Karpas-422 (cell line): ENCODE measurements around the gene HAPLN2. TPM values are rescaled to one million over a fixed set of nuclear protein-coding genes. Genes with fewer than 3 reads are reported as not detected.
"Not testable (repeated sequence)": the region's sequence is repeated elsewhere in the genome, so short reads cannot be mapped to it uniquely, and the experiment has no call there.

Experiments
- DNase-seq: peaks from one replicate; pipeline ENCODE4 v3.0.0-alpha.2; 2015
- H2AFZ ChIP-seq: fragments of 200-600 bp; sonication (generic); 2 replicates; pipeline ENCODE4 v1.6.1; 2014; ENCODE audit warnings: antibody characterized with exemption, low read length, mixed read lengths
- H3K27ac ChIP-seq: fragments of 200-600 bp; sonication (generic); 2 replicates; pipeline ENCODE4 v1.5.1; 2014; ENCODE audit warnings: mild to moderate bottlenecking, low read length, moderate library complexity
- H3K27me3 ChIP-seq: fragments of 200-600 bp; sonication (generic); 2 replicates; pipeline ENCODE4 v1.6.1; 2014; ENCODE audit warnings: low read length, mixed read lengths
- H3K36me3 ChIP-seq: fragments of 200-600 bp; sonication (generic); 2 replicates; pipeline ENCODE4 v1.6.1; 2014; ENCODE audit warnings: low read length, mixed read lengths; ENCODE audit not compliant: insufficient read depth
- H3K4me1 ChIP-seq: fragments of 200-600 bp; sonication (generic); 2 replicates; pipeline ENCODE4 v1.6.1; 2014; ENCODE audit warnings: mild to moderate bottlenecking, low read length, mixed read lengths
- H3K4me2 ChIP-seq: fragments of 200-600 bp; sonication (generic); 2 replicates; pipeline ENCODE4 v1.6.1; 2014; ENCODE audit warnings: low read length, low read depth, mild to moderate bottlenecking; ENCODE audit not compliant: poor library complexity, severe bottlenecking
- H3K4me3 ChIP-seq: fragments of 200-600 bp; sonication (generic); 2 replicates; pipeline ENCODE4 v1.5.1; 2014; ENCODE audit warnings: mild to moderate bottlenecking, antibody characterized with exemption, low read length, mixed read lengths
- H3K79me2 ChIP-seq: fragments of 200-600 bp; sonication (generic); 2 replicates; pipeline ENCODE4 v1.6.1; 2014; ENCODE audit warnings: mild to moderate bottlenecking, low read length, mixed read lengths
- H3K9ac ChIP-seq: fragments of 200-600 bp; sonication (generic); 2 replicates; pipeline ENCODE4 v1.6.0; 2014; ENCODE audit warnings: low read length
- H3K9me2 ChIP-seq: fragments of 200-600 bp; sonication (generic), shearing (Covaris generic); replicated peaks from 2 replicates; pipeline ENCODE4 v1.6.0; 2014; ENCODE audit warnings: mild to moderate bottlenecking, low read length, moderate library complexity; ENCODE audit not compliant: insufficient read depth
- H3K9me3 ChIP-seq: fragments of 300-700, 200-600 bp; sonication (generic); 2 replicates; pipeline ENCODE4 v1.6.1; 2014; ENCODE audit warnings: low read length, mixed read lengths
- H4K20me1 ChIP-seq: fragments of 200-600 bp; sonication (generic); 2 replicates; pipeline ENCODE4 v1.6.1; 2014; ENCODE audit warnings: mild to moderate bottlenecking, antibody characterized with exemption, low read length, low read depth; ENCODE audit not compliant: insufficient read depth
- total RNA-seq: library from RNA; depleted of rRNA; stranded (reverse); fragments of >200 nt; shearing (Covaris generic); gene quantifications from 2 replicates; pipeline ENCODE4 v1.2.3, GENCODE V29; 2014; ENCODE audit warnings: low replicate concordance

The HAPLN2 gene
- total RNA-seq, 1 experiment from 2014 or later = not detected

DNA sequence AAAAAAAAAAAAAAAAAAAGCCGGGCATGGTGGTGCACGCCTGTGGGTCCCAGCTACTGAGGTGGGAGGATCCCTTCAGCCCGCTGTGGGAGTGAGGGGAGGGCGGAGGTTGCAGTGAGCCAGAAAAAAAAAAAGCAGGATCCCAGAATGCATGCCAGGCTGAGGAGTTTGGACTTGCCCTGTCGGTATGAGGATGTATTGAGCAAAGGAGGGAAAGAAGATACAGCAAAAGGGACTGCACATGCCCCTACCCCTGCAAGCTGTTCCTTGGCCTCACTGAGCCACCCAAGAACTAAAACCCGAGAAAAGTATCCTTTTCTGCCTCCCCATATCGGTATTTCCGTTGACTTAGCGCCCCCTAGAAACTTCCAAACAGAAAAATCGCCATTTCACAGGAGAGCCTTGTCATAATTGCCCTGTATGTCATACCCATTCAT lies 16.6 kb upstream of the HAPLN2 start:
- DNase-seq = peak; percentile 80
- Histone ChIP-seq H3K4me2 (peak overlapping the region; percentile 97), H2AFZ (0 out of 2 replicates have a peak overlapping the region, but pooled peaks have one; percentile 43), H3K9me3 (no peaks in the 10 kb centered on the region), H3K79me2 (peaks cover 35% of the 10 kb centered on the region), H3K36me3 (peaks cover 14% of the 10 kb centered on the region), H3K27ac (0 out of 2 replicates have a peak overlapping the region, but pooled peaks have one; percentile 74), H3K9ac (peak overlapping the region; percentile 92), H3K4me1 (peaks cover 42% of the 10 kb centered on the region), H3K4me3 (peak overlapping the region; percentile 100; the same call in 1 of the 2 replicates), H4K20me1 (no peaks in the 10 kb centered on the region), H3K27me3 (no peaks in the 10 kb centered on the region), H3K9me2 (no peaks in the 10 kb centered on the region)

DNA sequence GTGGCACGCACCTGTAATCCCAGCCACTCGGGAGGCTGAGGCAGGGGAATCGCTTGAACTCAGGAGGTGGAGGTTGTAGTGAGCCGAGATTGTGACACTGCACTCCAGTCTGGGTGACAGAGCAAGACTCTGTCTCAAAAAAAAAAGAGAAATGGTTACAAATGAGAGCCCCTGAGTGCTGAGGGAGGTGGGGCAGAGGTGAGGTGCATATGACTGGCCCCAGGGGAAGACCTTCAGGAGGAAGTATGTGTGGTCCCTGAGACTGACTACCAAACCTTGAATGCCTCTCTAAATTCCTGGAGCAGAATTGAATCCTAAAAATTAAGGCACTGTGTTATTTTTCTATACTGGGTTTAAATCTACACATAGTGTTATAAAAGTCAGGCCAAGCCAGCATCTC lies 11.9 kb upstream of the HAPLN2 start:
- peak; percentile 79 for DNase-seq
- not testable (repeated sequence) for H2AFZ ChIP-seq, H3K79me2 ChIP-seq, H3K9me2 ChIP-seq, H3K27me3 ChIP-seq, H3K36me3 ChIP-seq, H3K4me3 ChIP-seq, H4K20me1 ChIP-seq, H3K9me3 ChIP-seq
- Histone ChIP-seq H3K27ac (peak overlapping the region; percentile 26), H3K4me2 (peak overlapping the region; percentile 33), H3K9ac (peak overlapping the region; percentile 20; the same call in 1 of the 2 replicates), H3K4me1 (peaks cover 27% of the 10 kb centered on the region)

DNA sequence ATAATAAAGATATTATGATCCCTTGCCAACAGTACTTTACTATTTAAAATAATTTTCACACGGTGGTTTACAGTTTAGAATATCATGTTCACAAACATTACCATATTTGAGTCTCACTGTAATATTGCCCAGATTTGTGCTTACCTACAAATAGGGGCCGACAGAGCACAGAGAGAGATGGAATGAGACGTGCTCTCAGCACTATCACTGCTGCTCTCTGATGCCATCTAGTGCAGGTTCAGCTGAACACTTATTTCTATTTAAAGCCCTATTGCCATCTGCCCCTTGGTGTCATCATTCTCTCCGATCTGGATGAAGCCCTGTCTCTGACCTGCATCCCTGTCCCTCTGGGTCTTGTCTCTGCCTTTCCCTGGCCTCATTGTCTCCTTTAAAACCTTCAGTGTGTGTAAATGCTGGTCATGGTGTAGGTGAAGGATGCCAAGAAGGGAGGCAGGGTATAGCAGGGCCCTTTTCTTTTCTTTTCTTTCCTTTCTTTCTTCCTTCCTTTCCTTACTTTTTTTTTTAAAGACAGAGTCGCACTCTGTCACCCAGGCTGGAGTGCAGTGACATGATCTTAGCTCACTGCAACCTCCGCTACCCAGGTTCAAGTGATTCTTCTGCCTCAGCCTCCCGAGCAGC lies 11.1 kb upstream of the HAPLN2 start:
- Histone ChIP-seq H3K4me1 (peaks cover 21% of the 10 kb centered on the region), H3K9me2 (no peaks in the 10 kb centered on the region), H4K20me1 (no peaks in the 10 kb centered on the region), H2AFZ (no peak overlapping the region), H3K9ac (no peak overlapping the region; the same call in none of the 2 replicates), H3K79me2 (no peaks in the 10 kb centered on the region), H3K27me3 (no peaks in the 10 kb centered on the region), H3K4me3 (no peak overlapping the region), H3K4me2 (peak overlapping the region; percentile 33), H3K27ac (peak overlapping the region; percentile 26; the same call in 1 of the 2 replicates), H3K36me3 (no peaks in the 10 kb centered on the region), H3K9me3 (no peaks in the 10 kb centered on the region)
- DNase-seq = peak; percentile 92

DNA sequence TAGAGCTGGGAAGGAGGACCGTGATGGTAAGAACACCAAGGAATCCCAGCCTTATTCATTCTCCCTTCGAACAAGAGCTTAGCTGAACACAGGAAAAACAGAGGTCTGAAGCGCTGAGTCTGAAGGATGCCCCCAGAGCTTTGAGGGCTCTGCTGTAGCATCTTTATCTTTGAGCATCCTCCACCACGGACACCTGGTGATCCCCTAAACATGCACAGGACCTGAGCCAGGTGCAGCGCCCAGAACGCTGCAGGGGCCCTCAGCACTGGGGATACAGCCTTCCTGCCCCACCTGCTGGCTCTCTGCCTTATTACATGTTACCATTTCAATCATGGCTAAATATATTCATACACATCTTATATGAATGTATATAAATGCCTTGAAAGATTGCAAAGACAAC lies 10.2 kb upstream of the HAPLN2 start:
- peaks cover 21% of the 10 kb centered on the region for H3K4me1 ChIP-seq
- peak; percentile 86 for DNase-seq
- H3K4me2 ChIP-seq = no peak overlapping the region
- no peaks in the 10 kb centered on the region for H3K9me2 ChIP-seq
- H3K9ac ChIP-seq = no peak overlapping the region
- H3K9me3 ChIP-seq = no peaks in the 10 kb centered on the region
- no peak overlapping the region for H2AFZ ChIP-seq
- H3K4me3 ChIP-seq = no peak overlapping the region
- H3K27me3 ChIP-seq = no peaks in the 10 kb centered on the region
- H3K36me3 ChIP-seq = no peaks in the 10 kb centered on the region
- no peaks in the 10 kb centered on the region for H4K20me1 ChIP-seq
- no peak overlapping the region for H3K27ac ChIP-seq
- H3K79me2 ChIP-seq = no peaks in the 10 kb centered on the region

DNA sequence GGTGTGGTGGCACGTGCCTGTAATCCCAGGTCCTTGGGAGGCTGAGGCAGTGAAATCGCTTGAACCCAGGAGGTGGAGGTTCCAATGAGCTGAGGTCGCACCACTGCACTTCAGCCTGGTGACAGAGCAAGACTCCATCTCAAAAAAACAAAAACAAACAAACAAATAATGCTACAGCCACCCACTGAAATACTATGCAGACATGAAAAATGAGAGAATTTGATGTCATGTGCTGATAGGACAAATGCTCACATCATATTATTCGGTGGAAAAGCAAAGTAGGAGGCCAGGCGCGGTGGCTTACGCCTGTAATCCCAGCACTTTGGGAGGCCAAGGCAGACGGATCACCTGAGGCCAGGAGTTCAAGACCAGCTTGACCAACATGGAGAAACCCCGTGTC lies 9.1 kb upstream of the HAPLN2 start:
- H2AFZ ChIP-seq, H4K20me1 ChIP-seq, H3K9me3 ChIP-seq, H3K4me2 ChIP-seq, H3K4me3 ChIP-seq, H3K79me2 ChIP-seq, H3K9ac ChIP-seq, H3K27ac ChIP-seq, H3K36me3 ChIP-seq, DNase-seq, H3K27me3 ChIP-seq, H3K9me2 ChIP-seq: not testable (repeated sequence)
- peaks cover 21% of the 10 kb centered on the region for H3K4me1 ChIP-seq

DNA sequence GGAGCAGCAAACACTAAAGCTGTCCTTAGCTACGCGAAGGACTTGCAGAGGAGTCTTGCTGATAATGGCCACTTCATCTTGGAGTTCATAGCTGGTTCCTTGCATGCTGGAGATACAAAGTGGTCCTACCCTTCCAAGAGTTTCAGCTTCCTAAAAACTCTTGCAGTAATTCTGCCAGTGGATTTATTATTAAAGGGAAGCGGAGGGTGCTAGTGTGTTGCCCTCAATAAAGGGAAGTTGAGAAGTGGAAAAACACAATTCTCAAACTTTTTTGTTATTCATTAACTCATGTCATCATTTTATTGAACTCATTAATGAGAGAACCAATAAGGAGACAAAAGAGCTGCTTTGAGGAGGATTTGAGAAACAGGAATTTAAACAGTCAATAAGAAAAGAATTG lies 6.5 kb upstream of the HAPLN2 start:
- Histone ChIP-seq H3K36me3 (no peaks in the 10 kb centered on the region), H3K79me2 (no peaks in the 10 kb centered on the region), H3K27me3 (no peaks in the 10 kb centered on the region), H4K20me1 (no peaks in the 10 kb centered on the region), H3K9ac (no peak overlapping the region), H3K4me3 (no peak overlapping the region), H3K9me2 (no peaks in the 10 kb centered on the region), H3K4me1 (peaks cover 10% of the 10 kb centered on the region), H3K4me2 (no peak overlapping the region), H2AFZ (no peak overlapping the region), H3K27ac (no peak overlapping the region), H3K9me3 (no peaks in the 10 kb centered on the region)
- no peak for DNase-seq

DNA sequence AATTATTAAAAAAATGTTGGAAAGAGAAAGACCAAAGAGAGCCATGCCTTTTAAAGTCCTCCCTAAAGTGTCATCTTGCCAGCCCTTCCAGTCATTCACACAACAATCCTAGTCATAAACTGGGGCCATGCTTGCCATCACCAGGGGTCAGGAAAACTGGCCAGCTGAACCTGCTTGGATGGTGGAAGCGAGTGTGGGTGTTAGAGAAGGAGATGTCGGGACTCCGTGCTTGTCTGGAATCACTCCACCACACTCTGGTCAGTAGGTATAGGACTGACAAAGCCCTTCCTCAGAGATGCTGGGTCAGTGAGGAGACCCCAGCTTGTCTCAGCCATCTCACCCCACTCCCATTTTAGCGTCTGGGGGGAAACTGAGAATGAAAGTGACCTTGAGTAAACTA lies 3.3 kb upstream of the HAPLN2 start:
- Histone ChIP-seq H3K9me2 (no peaks in the 10 kb centered on the region), H3K9ac (no peak overlapping the region), H3K4me3 (no peak overlapping the region), H3K9me3 (no peaks in the 10 kb centered on the region), H3K79me2 (no peaks in the 10 kb centered on the region), H3K4me1 (peaks cover 8% of the 10 kb centered on the region), H2AFZ (no peak overlapping the region), H3K27ac (no peak overlapping the region), H3K36me3 (no peaks in the 10 kb centered on the region), H3K4me2 (no peak overlapping the region), H4K20me1 (no peaks in the 10 kb centered on the region), H3K27me3 (no peaks in the 10 kb centered on the region)
- DNase-seq = no peak

DNA sequence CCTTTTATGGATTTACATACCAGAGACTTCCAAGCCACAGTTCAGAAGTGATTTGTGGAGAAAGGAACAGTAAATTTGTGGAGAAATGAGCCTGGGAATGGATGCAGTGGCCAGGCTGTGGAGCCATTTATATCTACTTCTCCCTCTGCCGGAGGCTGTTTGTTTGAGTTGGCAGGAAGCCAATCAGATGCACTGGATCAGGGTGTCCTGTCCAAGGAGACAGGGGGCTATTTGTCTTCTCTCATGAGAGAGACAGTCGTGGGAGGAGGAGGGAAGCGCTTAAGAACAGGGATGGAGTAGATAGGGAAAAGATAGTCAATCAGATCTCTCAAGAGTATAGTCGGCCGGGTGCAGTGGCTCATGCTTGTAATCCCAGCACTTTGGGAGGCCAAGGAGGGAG lies 2.8 kb upstream of the HAPLN2 start:
- no peaks in the 10 kb centered on the region for H3K79me2 ChIP-seq
- no peak overlapping the region for H3K27ac ChIP-seq
- no peak overlapping the region for H3K4me3 ChIP-seq
- peaks cover 8% of the 10 kb centered on the region for H3K4me1 ChIP-seq
- no peak overlapping the region for H3K9ac ChIP-seq
- H3K9me2 ChIP-seq = no peaks in the 10 kb centered on the region
- H3K36me3 ChIP-seq = no peaks in the 10 kb centered on the region
- no peaks in the 10 kb centered on the region for H3K9me3 ChIP-seq
- H3K27me3 ChIP-seq = no peaks in the 10 kb centered on the region
- no peak overlapping the region for H3K4me2 ChIP-seq
- no peaks in the 10 kb centered on the region for H4K20me1 ChIP-seq
- no peak for DNase-seq
- H2AFZ ChIP-seq = no peak overlapping the region
